ENCODE measurements around the gene DCC.

Gene DCC

GRCh38 chr18:52510139-52510538 lies 170.1 kb downstream of the DCC start:
- no peak for DNase-seq (ENCODE audit: low read depth in 2 of 2)

GRCh38 chr18:52518086-52518485 lies 178.1 kb downstream of the DCC start:
- DNase-seq (ENCODE audit: low read depth in 2 of 2): no peak

GRCh38 chr18:52519021-52519420 lies 179.0 kb downstream of the DCC start:
- DNase-seq (ENCODE audit: low read depth in 2 of 2): no peak

- no peak for DNase-seq (ENCODE audit: low read depth in 2 of 2)
These were observed 183.6 kb downstream of the DCC start for GRCh38 chr18:52523566-52523965.

GRCh38 chr18:52531836-52532235 lies 191.8 kb downstream of the DCC start:
- DNase-seq (ENCODE audit: low read depth in 2 of 2): no peak

- no peak for DNase-seq (ENCODE audit: low read depth in 2 of 2)
These were observed 196.0 kb downstream of the DCC start for GRCh38 chr18:52536039-52536438.

GRCh38 chr18:52537261-52537660 lies 197.3 kb downstream of the DCC start:
- DNase-seq (ENCODE audit: low read depth in 2 of 2): no peak

- no peak for DNase-seq (ENCODE audit: low read depth in 2 of 2)
These were observed 201.1 kb downstream of the DCC start for GRCh38 chr18:52541056-52541455.

GRCh38 chr18:52544086-52544485 lies 204.1 kb downstream of the DCC start:
- no peak for DNase-seq (ENCODE audit: low read depth in 2 of 2)

GRCh38 chr18:52546686-52547346 lies 206.8 kb downstream of the DCC start:
- DNase-seq (ENCODE audit: low read depth in 2 of 2): no peak

GRCh38 chr18:52553441-52553840 lies 213.4 kb downstream of the DCC start:
- DNase-seq (ENCODE audit: low read depth in 2 of 2): no peak

GRCh38 chr18:52554180-52554579 lies 214.2 kb downstream of the DCC start:
- no peak for DNase-seq (ENCODE audit: low read depth in 2 of 2)

GRCh38 chr18:52567360-52567759 lies 227.4 kb downstream of the DCC start:
- DNase-seq (ENCODE audit: low read depth in 2 of 2): no peak

- no peak for DNase-seq (ENCODE audit: low read depth in 2 of 2)
These were observed 229.5 kb downstream of the DCC start for GRCh38 chr18:52569492-52569891.

GRCh38 chr18:52570975-52571374 lies 231.0 kb downstream of the DCC start:
- no peak for DNase-seq (ENCODE audit: low read depth in 2 of 2)

GRCh38 chr18:52572036-52573000 lies 232.3 kb downstream of the DCC start:
- no peak for DNase-seq (ENCODE audit: low read depth in 2 of 2)

- DNase-seq (ENCODE audit: low read depth in 2 of 2): no peak
These were observed 237.8 kb downstream of the DCC start for GRCh38 chr18:52577795-52578194.

GRCh38 chr18:52582061-52582460 lies 242.1 kb downstream of the DCC start:
- DNase-seq (ENCODE audit: low read depth in 2 of 2): no peak

GRCh38 chr18:52582516-52582915 lies 242.5 kb downstream of the DCC start:
- DNase-seq (ENCODE audit: low read depth in 2 of 2): no peak

- DNase-seq (ENCODE audit: low read depth in 2 of 2): no peak
These were observed 248.9 kb downstream of the DCC start for GRCh38 chr18:52588931-52589330.

GRCh38 chr18:52596748-52597435 lies 256.9 kb downstream of the DCC start:
- DNase-seq (ENCODE audit: low read depth in 2 of 2): no peak

- DNase-seq (ENCODE audit: low read depth in 2 of 2): no peak
These were observed 258.9 kb downstream of the DCC start for GRCh38 chr18:52598921-52599320.

Measured in stimulated activated CD8-positive, alpha-beta memory T cell treated with anti-CD3 and anti-CD28 coated beads, Interleukin-15, amount 100 ng/mL, for 4 hours (primary cell).